22Rv1 (cell line): ENCODE data around the gene CHST13.

Experiments used
- CTCF ChIP-seq: fragments of 450-650 bp; IDR thresholded peaks from 2 replicates; pipeline ENCODE4 v1.5.1; 2017; ENCODE audit warnings: mild to moderate bottlenecking
- ZFX ChIP-seq: fragments of 450-650 bp; IDR thresholded peaks from 2 replicates; pipeline ENCODE4 v1.6.1; 2017; ENCODE audit warnings: antibody characterized with exemption, borderline replicate concordance

GRCh38 chr3:126541628-126542339 lies 17.8 kb downstream of the CHST13 start:
- TF ChIP-seq CTCF (no peak), ZFX (no peak)
